ENCODE data around the gene OR6C2.

Gene OR6C2

DNA sequence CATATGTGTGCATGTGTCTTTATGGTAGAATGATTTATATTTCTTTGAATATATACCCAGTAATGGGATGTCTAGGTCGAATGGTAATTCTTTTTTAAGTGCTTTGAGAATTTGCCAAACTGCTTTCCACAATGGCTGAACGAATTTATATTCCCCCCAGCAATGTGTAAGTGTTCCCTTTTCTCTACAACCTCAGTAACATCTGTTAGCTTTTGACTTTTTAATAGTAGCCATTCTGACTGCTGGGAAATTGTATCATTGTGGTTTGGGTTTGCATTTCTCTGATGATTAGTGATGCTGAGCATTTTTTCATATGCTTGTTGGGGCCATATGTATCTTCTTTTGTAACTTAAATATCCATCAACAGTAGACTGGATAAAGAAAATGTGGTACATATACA, 57.7 kb downstream of the OR6C2 start:
- no peak overlapping the region for H3K4me2 ChIP-seq (ENCODE audit: low read depth, low read length)
- H3K4me1 ChIP-seq (ENCODE audit: low read length): peaks cover 10% of the 10 kb centered on the region
- H3K9me3 ChIP-seq (replicated peaks; ENCODE audit: insufficient read depth, low read length): no peaks in the 10 kb centered on the region
- H3K36me3 ChIP-seq (replicated peaks; ENCODE audit: insufficient read depth, low read length): no peaks in the 10 kb centered on the region
- DNase-seq: no peak
- no peaks in the 10 kb centered on the region for H4K20me1 ChIP-seq (ENCODE audit: insufficient read depth, low read length)
- no peak overlapping the region for H3K27ac ChIP-seq (ENCODE audit: low read length)
- H3K27me3 ChIP-seq (replicated peaks; ENCODE audit: insufficient read depth, low read length): no peaks in the 10 kb centered on the region
- H3K9ac ChIP-seq (ENCODE audit: low read length): no peak overlapping the region
- no peaks in the 10 kb centered on the region for H3K79me2 ChIP-seq (ENCODE audit: low read length)
- H2AFZ ChIP-seq (ENCODE audit: low read length): no peak overlapping the region
- no peak overlapping the region for H3K4me3 ChIP-seq (ENCODE audit: low read length)
- H3F3A ChIP-seq (ENCODE audit: insufficient read depth, low read length): no peaks in the 10 kb centered on the region
- H3K9me2 ChIP-seq (replicated peaks; ENCODE audit: insufficient read depth, low read length): no peaks in the 10 kb centered on the region
- no peak for TF ChIP-seq EZH2 (optimal IDR thresholded peaks at IDR 0.05; ENCODE audit: low read depth, low read length)
- TF ChIP-seq, protein P1, sequence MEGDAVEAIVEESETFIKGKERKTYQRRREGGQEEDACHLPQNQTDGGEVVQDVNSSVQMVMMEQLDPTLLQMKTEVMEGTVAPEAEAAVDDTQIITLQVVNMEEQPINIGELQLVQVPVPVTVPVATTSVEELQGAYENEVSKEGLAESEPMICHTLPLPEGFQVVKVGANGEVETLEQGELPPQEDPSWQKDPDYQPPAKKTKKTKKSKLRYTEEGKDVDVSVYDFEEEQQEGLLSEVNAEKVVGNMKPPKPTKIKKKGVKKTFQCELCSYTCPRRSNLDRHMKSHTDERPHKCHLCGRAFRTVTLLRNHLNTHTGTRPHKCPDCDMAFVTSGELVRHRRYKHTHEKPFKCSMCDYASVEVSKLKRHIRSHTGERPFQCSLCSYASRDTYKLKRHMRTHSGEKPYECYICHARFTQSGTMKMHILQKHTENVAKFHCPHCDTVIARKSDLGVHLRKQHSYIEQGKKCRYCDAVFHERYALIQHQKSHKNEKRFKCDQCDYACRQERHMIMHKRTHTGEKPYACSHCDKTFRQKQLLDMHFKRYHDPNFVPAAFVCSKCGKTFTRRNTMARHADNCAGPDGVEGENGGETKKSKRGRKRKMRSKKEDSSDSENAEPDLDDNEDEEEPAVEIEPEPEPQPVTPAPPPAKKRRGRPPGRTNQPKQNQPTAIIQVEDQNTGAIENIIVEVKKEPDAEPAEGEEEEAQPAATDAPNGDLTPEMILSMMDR (IDR thresholded peaks at IDR 0.05; ENCODE audit: low read length): no peak
- TF ChIP-seq EZH2phosphoT487 (IDR thresholded peaks at IDR 0.05; ENCODE audit: low read length): no peak
